Glomerular visceral epithelial cell (primary cell): ENCODE results near the gene CACNA1G.

Experiments
- DNase-seq: peaks from one replicate; pipeline ENCODE4 v3.0.0-alpha.2; 2016; ENCODE audit errors: extremely low spot score

The CACNA1G gene

GRCh38 chr17:50548831-50549230 lies 11.7 kb upstream of the CACNA1G start:
- no peak for DNase-seq

DNA sequence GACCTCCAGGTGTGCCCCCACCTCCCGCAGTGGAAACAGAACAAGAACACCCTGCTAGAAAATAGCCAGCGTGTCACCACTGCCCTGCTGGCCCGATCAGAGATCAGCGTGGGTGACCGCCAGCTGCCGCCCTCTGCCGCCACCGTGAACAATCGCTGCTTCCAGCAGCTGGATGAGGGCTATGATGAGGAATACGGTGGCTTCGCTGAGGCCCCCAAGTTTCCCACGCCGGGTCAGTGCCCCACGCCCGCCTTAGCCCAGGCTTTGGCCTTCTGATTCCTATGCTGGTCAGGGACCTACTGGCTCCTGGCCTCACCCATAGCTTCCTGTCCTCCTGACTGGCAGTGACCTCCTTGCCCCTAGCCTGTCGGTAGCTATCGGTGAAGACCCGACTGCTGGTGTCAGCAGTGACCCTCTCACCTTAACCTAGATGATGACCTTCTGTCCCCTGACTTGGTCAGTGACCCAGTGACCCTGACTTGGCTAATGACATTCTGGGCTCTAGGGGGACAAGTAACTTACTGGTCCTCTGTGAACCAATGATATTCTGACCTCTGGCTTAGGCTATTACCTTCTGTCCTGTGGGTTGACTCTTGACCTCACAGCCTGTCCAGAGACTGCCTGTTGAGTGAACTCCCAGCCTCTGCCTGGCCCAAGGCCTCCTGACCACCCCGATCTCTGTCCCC lies 11.1 kb upstream of the CACNA1G start:
- DNase-seq = no peak

DNA sequence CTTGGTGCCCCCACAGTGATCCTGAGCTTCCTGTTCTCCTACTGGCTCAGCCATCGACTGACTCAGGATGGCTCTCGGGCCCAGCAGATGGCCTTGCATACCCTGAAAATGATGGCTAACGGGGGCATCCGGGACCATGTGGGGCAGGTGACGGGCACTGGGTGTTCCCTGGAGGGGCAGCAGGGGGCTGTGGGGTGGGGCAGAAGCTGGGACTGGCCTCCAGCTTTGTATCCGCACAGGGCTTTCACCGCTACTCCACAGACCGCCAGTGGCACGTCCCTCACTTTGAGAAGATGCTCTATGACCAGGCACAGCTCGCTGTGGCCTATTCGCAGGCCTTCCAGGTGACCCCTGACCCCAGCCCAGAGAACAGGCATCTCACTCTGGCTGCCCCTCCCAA lies 10.5 kb upstream of the CACNA1G start:
- no peak for DNase-seq

- peak; percentile 68 for DNase-seq
Measured at GRCh38 chr17:50550661-50551432, 9.7 kb upstream of the CACNA1G start.

GRCh38 chr17:50551433-50551815 lies 9.1 kb upstream of the CACNA1G start:
- no peak for DNase-seq

- DNase-seq = no peak
Measured at GRCh38 chr17:50551884-50552283, 8.6 kb upstream of the CACNA1G start.

DNA sequence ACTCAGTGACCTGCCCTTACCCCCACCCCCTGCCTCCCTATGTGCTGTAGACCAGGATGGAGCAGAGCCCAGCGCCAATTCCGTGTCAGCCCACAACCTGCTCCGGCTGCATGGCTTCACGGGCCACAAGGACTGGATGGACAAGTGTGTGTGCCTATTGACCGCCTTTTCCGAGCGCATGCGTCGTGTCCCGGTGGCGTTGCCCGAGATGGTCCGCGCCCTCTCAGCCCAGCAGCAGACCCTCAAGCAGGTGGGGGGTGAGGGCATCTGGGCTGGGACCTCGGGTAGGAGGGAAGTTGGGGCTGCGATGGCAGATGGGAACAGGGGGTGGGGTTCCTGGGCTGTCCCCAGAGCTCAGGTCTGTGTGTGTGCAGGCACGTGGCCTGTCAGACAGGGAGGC lies 6.3 kb upstream of the CACNA1G start:
- no peak for DNase-seq

DNA sequence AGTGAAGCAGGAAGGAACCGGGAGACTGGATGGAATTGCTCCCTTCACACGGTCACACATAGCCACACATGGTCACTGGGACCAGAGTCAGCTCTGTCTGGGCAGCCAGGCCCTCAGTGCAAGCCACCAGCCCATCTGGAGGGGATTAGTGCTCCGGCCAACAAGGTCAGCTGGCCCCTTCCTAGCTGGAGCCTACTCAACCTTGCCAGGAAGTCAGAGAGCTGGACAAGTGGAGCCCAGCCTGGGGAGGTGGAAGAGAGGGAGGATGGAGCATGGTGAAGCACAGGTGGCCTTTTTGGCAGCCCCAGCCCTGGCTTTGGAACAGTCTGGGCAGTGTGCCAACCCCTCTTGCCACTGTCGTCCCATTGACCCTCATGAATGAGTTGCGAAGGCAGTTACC lies 3.7 kb upstream of the CACNA1G start:
- DNase-seq = no peak

DNA sequence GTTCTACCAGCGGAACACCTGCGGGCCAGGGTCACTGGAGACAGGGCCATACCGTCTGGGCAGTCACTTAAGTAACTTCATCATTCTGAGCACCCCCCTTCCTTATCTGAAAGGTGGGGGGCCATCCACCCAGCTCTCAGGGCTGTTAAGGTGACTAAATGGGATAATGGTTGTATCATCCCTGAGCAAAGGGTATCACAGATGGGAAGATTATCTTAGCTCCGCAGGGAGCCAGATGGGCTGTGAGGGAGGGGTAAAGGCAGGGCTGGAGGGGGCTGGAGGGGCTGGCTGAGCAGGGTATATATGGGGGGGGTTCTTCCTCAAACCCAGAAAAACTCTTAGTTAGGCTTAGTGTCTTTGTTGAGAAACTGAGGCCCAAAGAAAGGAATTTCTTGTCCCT lies 2.9 kb upstream of the CACNA1G start:
- DNase-seq = no peak

DNA sequence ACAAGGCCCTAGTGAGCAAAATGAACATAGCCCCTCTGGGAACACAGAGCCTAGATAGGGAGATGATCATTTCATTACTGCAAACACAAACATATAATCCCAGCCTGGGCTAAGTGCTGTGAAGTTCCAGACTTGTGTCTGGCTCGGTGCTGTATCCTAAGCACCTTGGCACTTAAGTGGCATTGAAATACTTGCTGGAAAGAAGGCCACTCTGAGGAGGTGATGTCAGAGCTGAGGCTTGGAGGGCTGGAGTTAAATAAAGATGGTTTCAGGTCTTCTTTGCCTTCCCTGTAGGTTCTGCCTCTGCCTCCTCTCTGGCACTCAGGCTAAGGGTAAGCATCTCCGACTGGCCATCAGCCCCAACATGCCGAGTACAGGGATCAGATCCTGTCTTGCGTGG lies 2.4 kb upstream of the CACNA1G start:
- no peak for DNase-seq

- no peak for DNase-seq
Measured at GRCh38 chr17:50558581-50558940, 2.0 kb upstream of the CACNA1G start.

DNA sequence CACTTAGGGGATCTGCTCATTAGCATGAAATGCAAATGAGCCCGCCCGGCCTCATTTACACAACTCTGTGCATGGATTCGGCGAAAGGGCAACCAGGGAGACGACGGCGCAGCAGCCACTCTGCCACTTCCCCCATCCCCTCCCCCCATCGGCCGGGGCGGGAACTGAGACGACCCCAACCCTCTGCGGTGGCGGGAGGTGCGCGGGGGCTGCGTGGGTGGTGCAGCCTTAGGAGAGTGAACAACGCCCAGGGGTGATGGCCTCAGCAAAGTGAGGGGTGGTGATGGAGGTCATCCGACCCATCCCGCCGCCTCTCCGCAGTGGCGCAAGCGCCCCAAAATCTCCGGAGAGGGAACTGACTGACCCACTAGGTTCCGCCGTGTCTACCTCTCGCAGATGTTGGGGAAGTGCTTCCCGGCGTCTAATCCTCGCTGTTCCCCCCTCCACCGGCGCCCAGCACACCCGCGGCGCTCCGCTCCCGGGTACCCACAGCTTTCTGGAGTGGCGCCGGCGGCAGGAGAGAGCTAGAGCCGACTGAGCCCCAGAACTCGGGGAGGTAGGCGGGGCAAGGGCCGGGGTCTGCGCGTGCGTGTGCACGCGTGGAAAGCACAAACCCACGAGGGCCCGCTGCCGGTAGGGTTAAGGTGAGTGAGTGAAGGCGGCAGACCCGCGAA lies 1.4 kb upstream of the CACNA1G start:
- DNase-seq = no peak

GRCh38 chr17:50559674-50560184 lies 786 bp upstream of the CACNA1G start:
- peak; percentile 45 for DNase-seq

DNA sequence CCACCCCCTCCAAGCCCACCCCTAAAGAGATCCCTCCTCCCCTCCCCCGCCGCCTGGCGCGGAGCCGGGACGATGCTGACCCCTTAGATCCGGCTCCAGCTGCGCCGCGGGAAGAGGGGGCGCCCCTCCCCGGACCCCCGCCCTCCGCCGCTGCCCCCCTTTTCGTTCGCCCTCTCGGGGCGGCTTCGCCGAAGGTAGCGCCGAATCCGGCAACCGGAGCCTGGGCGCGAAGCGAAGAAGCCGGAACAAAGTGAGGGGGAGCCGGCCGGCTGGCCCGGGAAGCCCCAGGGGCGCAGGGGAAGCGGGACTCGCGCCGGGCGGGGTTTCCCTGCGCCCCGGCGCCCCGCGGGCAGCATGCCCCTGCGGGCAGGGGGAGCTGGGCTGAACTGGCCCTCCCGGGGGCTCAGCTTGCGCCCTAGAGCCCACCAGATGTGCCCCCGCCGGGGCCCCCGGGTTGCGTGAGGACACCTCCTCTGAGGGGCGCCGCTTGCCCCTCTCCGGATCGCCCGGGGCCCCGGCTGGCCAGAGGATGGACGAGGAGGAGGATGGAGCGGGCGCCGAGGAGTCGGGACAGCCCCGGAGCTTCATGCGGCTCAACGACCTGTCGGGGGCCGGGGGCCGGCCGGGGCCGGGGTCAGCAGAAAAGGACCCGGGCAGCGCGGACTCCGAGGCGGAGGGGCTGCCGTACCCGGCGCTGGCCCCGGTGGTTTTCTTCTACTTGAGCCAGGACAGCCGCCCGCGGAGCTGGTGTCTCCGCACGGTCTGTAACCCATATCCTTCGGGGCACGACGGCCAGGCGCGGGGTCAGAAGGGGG lies 623 bp downstream of the CACNA1G start:
- DNase-seq = no peak

- DNase-seq = no peak
Measured at GRCh38 chr17:50561746-50562141, 1.2 kb downstream of the CACNA1G start.

GRCh38 chr17:50562242-50563091 lies 2.0 kb downstream of the CACNA1G start:
- no peak for DNase-seq

GRCh38 chr17:50563092-50563511 lies 2.6 kb downstream of the CACNA1G start:
- DNase-seq = no peak

- DNase-seq = no peak
Measured at GRCh38 chr17:50564916-50565315, 4.4 kb downstream of the CACNA1G start.

GRCh38 chr17:50565402-50566350 lies 5.2 kb downstream of the CACNA1G start:
- DNase-seq = peak; percentile 37

DNA sequence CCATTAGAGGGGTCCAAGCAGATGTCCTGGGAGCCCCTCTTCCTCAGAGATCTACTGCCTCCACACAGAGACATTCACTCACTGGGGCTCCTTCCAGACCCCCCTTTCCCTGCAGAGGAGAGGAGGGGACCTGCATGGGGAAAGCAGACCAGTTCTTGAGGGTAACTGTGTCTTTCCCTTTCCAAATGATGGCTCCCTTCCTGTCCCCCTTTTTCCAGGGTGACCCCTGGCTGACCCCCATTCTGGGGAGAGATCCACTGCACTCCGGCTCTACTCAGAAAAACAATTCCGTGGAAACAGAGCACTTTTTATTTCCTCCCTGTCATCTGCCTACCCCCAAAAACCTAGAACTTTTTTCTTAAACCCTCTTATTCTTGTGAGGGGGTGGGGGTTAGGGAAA lies 6.4 kb downstream of the CACNA1G start:
- no peak for DNase-seq
